GM12892 (cell line): ENCODE measurements around the gene HIF1A. TPM values are rescaled to one million over a fixed set of nuclear protein-coding genes. Genes with fewer than 3 reads are reported as not detected.
"Not testable (repeated sequence)": the region's sequence is repeated elsewhere in the genome, so short reads cannot be mapped to it uniquely, and the experiment has no call there.

Source experiments
- DNase-seq: peaks from one replicate; pipeline ENCODE4 v3.0.0; 2011; ENCODE audit not compliant: insufficient read length
- FAIRE-seq: peaks from 2 replicates; lab custom pipeline; 2011; peaks lifted over from hg19 to GRCh38; lab: Jason Lieb, UNC
- POLR2A ChIP-seq: IDR thresholded peaks from 2 replicates; pipeline ENCODE4 v1.6.1; 2011; ENCODE audit warnings: low read depth, low read length, control low read depth
- POLR2AphosphoS5 ChIP-seq: IDR thresholded peaks from 2 replicates; pipeline ENCODE4 v1.6.1; 2011; ENCODE audit warnings: low read depth, low read length, control low read depth
- TAF1 ChIP-seq: IDR thresholded peaks from 2 replicates; pipeline ENCODE4 v1.6.1; 2011; ENCODE audit warnings: low read depth, mild to moderate bottlenecking, control low read depth, low read length, borderline replicate concordance
- polyA plus RNA-seq: library from polyadenylated mRNA; unstranded; fragments of >200 nt; gene quantifications from one replicate; pipeline ENCODE4 v1.2.1, GENCODE V29; 2012; ENCODE audit warnings: missing spikeins, inconsistent platforms; ENCODE audit not compliant: missing spikeins

HIF1A gene
- 46.9 TPM for polyA plus RNA-seq

DNA sequence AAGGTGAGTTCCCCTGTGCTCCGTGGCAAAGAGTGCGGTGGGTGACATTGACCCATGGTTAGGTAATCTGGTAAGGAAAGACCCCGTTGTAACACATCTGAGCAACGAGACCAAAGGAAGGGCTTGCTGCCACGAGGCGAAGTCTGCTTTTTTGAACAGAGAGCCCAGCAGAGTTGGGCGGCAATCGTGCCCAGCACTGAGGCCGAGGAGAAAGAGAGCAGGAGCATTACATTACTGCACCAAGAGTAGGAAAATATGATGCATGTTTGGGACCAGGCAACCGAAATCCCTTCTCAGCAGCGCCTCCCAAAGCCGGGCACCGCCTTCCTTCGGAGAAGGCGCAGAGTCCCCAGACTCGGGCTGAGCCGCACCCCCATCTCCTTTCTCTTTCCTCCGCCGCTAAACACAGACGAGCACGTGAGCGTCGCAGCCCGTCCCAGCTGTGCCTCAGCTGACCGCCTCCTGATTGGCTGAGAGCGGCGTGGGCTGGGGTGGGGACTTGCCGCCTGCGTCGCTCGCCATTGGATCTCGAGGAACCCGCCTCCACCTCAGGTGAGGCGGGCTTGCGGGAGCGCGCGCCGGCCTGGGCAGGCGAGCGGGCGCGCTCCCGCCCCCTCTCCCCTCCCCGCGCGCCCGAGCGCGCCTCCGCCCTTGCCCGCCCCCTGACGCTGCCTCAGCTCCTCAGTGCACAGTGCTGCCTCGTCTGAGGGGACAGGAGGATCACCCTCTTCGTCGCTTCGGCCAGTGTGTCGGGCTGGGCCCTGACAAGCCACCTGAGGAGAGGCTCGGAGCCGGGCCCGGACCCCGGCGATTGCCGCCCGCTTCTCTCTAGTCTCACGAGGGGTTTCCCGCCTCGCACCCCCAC is at the start of gene HIF1A:
HIF1A (plus strand) TSS at position 684 of the 865 bp plus-strand sequence. CDS start 292 bp downstream, outside the sequence.
- FAIRE-seq (peak; percentile 100), DNase-seq (peak; percentile 87)
- TF ChIP-seq POLR2AphosphoS5 (peak; percentile 97), POLR2A (peak; percentile 98), TAF1 (peak; percentile 98)

- no peak for FAIRE-seq
- no peak for DNase-seq
- TF ChIP-seq POLR2AphosphoS5 (no peak), POLR2A (no peak), TAF1 (no peak)
Observed at GRCh38 chr14:61646366-61647116, 48.8 kb upstream of the HIF1A start.

- DNase-seq, result no peak
- no peak for TF ChIP-seq POLR2A
- no peak for TF ChIP-seq POLR2AphosphoS5
- no peak for TF ChIP-seq TAF1
- FAIRE-seq, result no peak
Observed at GRCh38 chr14:61647704-61648103, 47.6 kb upstream of the HIF1A start.

- TF ChIP-seq POLR2A, result no peak
- no peak for TF ChIP-seq TAF1
- no peak for TF ChIP-seq POLR2AphosphoS5
Observed at GRCh38 chr14:61648377-61648776, 46.9 kb upstream of the HIF1A start.

GRCh38 chr14:61649283-61649682 is 46.0 kb upstream of the HIF1A start:
- DNase-seq (no peak), FAIRE-seq (no peak)
- TF ChIP-seq POLR2AphosphoS5 (no peak), TAF1 (no peak), POLR2A (no peak)

More at GRCh38 chr14:61648377-61648776, 46.9 kb upstream of the HIF1A start:
- no peak for DNase-seq
- no peak for FAIRE-seq

- FAIRE-seq, result no peak
Observed at GRCh38 chr14:61651355-61651754, 44.0 kb upstream of the HIF1A start.

GRCh38 chr14:61652526-61653262 is 42.6 kb upstream of the HIF1A start:
- FAIRE-seq, result no peak
- TF ChIP-seq POLR2A, result no peak
- TF ChIP-seq TAF1, result no peak
- no peak for TF ChIP-seq POLR2AphosphoS5
- DNase-seq, result no peak

More at GRCh38 chr14:61651355-61651754, 44.0 kb upstream of the HIF1A start:
- no peak for DNase-seq
- no peak for TF ChIP-seq TAF1

GRCh38 chr14:61653507-61653906 is 41.8 kb upstream of the HIF1A start:
- DNase-seq (no peak), FAIRE-seq (no peak)

GRCh38 chr14:61654026-61654425 is 41.3 kb upstream of the HIF1A start:
- no peak for TF ChIP-seq POLR2AphosphoS5
- no peak for TF ChIP-seq TAF1
- TF ChIP-seq POLR2A, result no peak
- no peak for FAIRE-seq

More at GRCh38 chr14:61653507-61653906, 41.8 kb upstream of the HIF1A start:
- TF ChIP-seq POLR2A, result no peak
- no peak for TF ChIP-seq POLR2AphosphoS5
- TF ChIP-seq TAF1, result no peak

DNA sequence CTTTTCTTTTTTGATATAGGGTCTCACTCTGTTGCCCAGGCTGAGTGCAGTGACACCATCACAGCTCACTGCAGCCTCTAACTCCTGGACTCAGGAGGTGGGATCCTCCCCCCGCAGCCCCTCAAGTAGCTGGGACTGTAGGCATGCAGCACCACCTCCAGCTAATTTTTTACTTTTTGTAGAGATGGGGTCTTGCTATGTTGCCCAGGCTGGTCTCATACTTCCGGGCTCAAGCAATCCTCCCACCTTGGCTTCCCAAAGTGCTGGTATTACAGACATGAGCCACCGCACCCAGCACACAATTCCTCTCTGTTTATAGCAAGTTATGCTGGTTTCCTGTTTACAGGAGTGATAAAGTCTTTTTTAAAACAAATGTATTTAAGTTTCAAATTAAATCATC is 39.5 kb upstream of the HIF1A start:
- no peak for FAIRE-seq
- TF ChIP-seq POLR2A (no peak), POLR2AphosphoS5 (no peak)
- no peak for DNase-seq

More at GRCh38 chr14:61654026-61654425, 41.3 kb upstream of the HIF1A start:
- DNase-seq, result no peak

DNA sequence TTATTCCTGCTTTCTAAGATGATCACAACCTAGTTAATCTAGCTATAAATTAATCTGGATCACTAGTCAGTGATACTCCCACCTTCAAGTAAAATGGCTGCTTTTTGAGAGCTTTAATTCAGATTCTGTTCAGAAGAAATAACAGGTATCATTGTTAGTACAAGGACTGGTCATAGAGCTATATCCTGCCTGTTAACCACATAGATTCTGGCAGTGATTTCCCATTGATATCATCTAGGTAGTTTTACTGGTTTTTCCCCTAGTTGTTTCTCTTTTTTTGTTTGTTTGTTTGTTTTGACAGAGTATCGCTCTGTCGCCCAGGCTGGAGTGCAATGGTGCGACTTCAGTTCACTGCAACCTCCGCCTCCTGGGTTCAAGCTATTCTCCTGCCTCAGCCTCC is 39.0 kb upstream of the HIF1A start:
- TF ChIP-seq POLR2A, result no peak
- no peak for TF ChIP-seq TAF1
- no peak for TF ChIP-seq POLR2AphosphoS5
- FAIRE-seq (no peak), DNase-seq (no peak)

DNA sequence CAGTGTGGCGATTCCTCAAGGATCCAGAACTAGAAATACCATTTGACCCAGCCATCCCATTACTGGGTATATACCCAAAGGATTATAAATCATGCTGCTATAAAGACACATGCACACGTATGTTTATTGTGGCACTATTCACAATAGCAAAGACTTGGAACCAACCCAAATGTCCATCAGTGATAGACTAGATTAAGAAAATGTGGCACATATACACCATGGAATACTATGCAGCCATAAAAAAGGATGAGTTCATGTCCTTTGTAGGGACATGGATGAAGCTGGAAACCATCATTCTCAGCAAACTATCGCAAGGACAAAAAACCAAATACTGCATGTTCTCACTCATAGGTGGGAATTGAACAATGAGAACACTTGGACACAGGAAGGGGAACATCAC is 37.2 kb upstream of the HIF1A start:
- not testable (repeated sequence) for FAIRE-seq, DNase-seq
